GM12878 (cell line): Measurements from ENCODE around the gene DCC. TPM values are rescaled to one million over a fixed set of nuclear protein-coding genes. Genes with fewer than 3 reads are reported as not detected.

ENCODE experiments used
- ATAC-seq: fragments of 200-7000 bp; cut with Tn5 transposase; 3 replicates; pipeline ENCODE4 v1.9.1; 2020; ENCODE audit warnings: mild to moderate bottlenecking, moderate library complexity
- BruUV-seq: library from RNA; stranded (reverse); fragments of 400-500 nt; replicated peaks from 2 replicates; lab custom pipeline; 2021; lab: Mats Ljungman, UMichigan
- CTCF ChIA-PET: fragments of 300-600 bp; sonication (Branson Sonifier 250); formaldehyde crosslinking; extraction: SDS; loops from one replicate; lab custom pipeline; 2021; ENCODE audit warnings: inconsistent platforms; lab: Yijun Ruan, JAX
- POLR2A ChIA-PET: fragments of 350-600 bp; formaldehyde crosslinking; extraction: SDS; loops from one replicate; lab custom pipeline; 2021; ENCODE audit warnings: inconsistent platforms; lab: Charles Lee
- RAD21 ChIA-PET: fragments of 300-600 bp; sonication (Branson Sonifier 250); formaldehyde crosslinking; loops from one replicate; lab custom pipeline; 2023; ENCODE audit warnings: antibody characterized with exemption; ENCODE audit not compliant: unreplicated experiment; lab: Charles Lee
- SMC1A ChIA-PET: fragments of 300-600 bp; sonication (Branson Sonifier 250); formaldehyde crosslinking; loops from one replicate; lab custom pipeline; 2023; ENCODE audit not compliant: unreplicated experiment, uncharacterized antibody; lab: Charles Lee
- DNase-seq: peaks from one replicate; pipeline ENCODE4 v3.0.0-alpha.2; 2011; ENCODE audit warnings: low read depth, low spot score
- FAIRE-seq: peaks from 3 replicates; lab custom pipeline; 2011; peaks lifted over from hg19 to GRCh38; lab: Jason Lieb, UNC
- H2AFZ ChIP-seq: 2 replicates; pipeline ENCODE4 v1.6.0; 2011; ENCODE audit warnings: low read depth, low read length, control low read depth; ENCODE audit not compliant: control insufficient read depth
- H3K27ac ChIP-seq: 2 replicates; pipeline ENCODE4 v1.5.1; 2011; ENCODE audit warnings: control low read depth; ENCODE audit not compliant: control insufficient read depth, insufficient read depth
- H3K27me3 ChIP-seq, 2 experiments: replicated peaks in 1 of 2; 2 replicates each; pipeline versions ENCODE4 v1.6.0 to v1.6.1; 2011; ENCODE audit warnings: low read length in 1 of 2; ENCODE audit not compliant: control insufficient read depth in 2 of 2, insufficient read depth in 2 of 2
- H3K36me3 ChIP-seq, 2 experiments: 2 replicates each; pipeline ENCODE4 v1.5.1; 2011; ENCODE audit warnings: low read length in 1 of 2; ENCODE audit not compliant: control insufficient read depth in 2 of 2, insufficient read depth in 2 of 2
- H3K4me1 ChIP-seq: 2 replicates; pipeline ENCODE4 v1.6.1; 2011; ENCODE audit warnings: mild to moderate bottlenecking, low read length, moderate library complexity, mixed read lengths; ENCODE audit not compliant: control insufficient read depth, insufficient read depth
- H3K4me2 ChIP-seq: 2 replicates; pipeline ENCODE4 v1.6.0; 2011; ENCODE audit warnings: control low read depth; ENCODE audit not compliant: control insufficient read depth, insufficient read depth
- H3K4me3 ChIP-seq: fragments of 200-600 bp; sonication (generic); 2 replicates; pipeline ENCODE4 v1.5.1; 2016
- H3K79me2 ChIP-seq: 2 replicates; pipeline ENCODE4 v1.6.0; 2011; ENCODE audit warnings: low read length; ENCODE audit not compliant: control insufficient read depth, insufficient read depth
- H3K9ac ChIP-seq: 2 replicates; pipeline ENCODE4 v1.8.0; 2011; ENCODE audit warnings: low read length, control low read depth, mixed read lengths; ENCODE audit not compliant: control insufficient read depth, insufficient read depth
- H3K9me3 ChIP-seq: replicated peaks from 3 replicates; pipeline ENCODE4 v1.5.1; 2011; ENCODE audit warnings: mild to moderate bottlenecking, low read length; ENCODE audit not compliant: control insufficient read depth, insufficient read depth
- H4K20me1 ChIP-seq: 2 replicates; pipeline ENCODE4 v1.6.0; 2011; ENCODE audit not compliant: control insufficient read depth, insufficient read depth
- CHD1 ChIP-seq: IDR thresholded peaks from 2 replicates; pipeline ENCODE4 v1.6.1; 2012; ENCODE audit warnings: low read depth, low read length, improper control_type of control experiment
- ESRRA ChIP-seq: IDR thresholded peaks from 2 replicates; pipeline ENCODE4 v1.6.1; 2012; ENCODE audit warnings: mild to moderate bottlenecking, low read length, improper control_type of control experiment
- GATAD2B ChIP-seq: fragments of 450-650 bp; conservative IDR thresholded peaks from 2 replicates; pipeline ENCODE4 v1.6.1; 2017; ENCODE audit warnings: low read depth, mild to moderate bottlenecking, moderate library complexity
- ZNF687 ChIP-seq: fragments of 450-650 bp; IDR thresholded peaks from 2 replicates; pipeline ENCODE4 v1.6.1; 2017; ENCODE audit warnings: mild to moderate bottlenecking, moderate library complexity
- WGBS: methylation state at CpG from one replicate; pipeline ENCODE4 v1.1.6; 2016; ENCODE audit warnings: low lambda C conversion rate; ENCODE audit not compliant: insufficient replicate concordance, insufficient coverage; ENCODE audit errors: missing lambda C conversion rate; 5-methylcytosine and 5-hydroxymethylcytosine counted together
- in situ Hi-C: fragments of 300-500 bp; cut with MboI; formaldehyde crosslinking; loops from 9 replicates; pipeline ENCODE4 v1.14.3; 2018; ENCODE audit warnings: mixed read lengths
- intact Hi-C: fragments of 100-400 bp; cut with micrococcal nuclease; formaldehyde crosslinking; loops from one replicate; pipeline ENCODE4 v1.14.2; 2022; ENCODE audit not compliant: unreplicated experiment
- polyA plus RNA-seq, 11 experiments: library from polyadenylated mRNA; depleted of rRNA in 4 of 11; unstranded in 6 of 11; stranded (reverse) in 5 of 11; fragments of >200 nt; fragmentation: Nextera tagmentation in 4 of 11; fragmentation: Illumina TruSeq in 1 of 11; extraction: Ambion mirVana in 4 of 11; extraction: Trizol in 1 of 11; gene quantifications; 1 replicate in 1 of 11; 2 replicates in 10 of 11; pipeline versions ENCODE4 v1.2.1 to v1.2.3, GENCODE V29; 2011 to 2016; ENCODE audit warnings: inconsistent platforms in 2 of 11, missing spikeins in 2 of 11, low read depth in 1 of 11
- total RNA-seq, 4 experiments: library from RNA; depleted of rRNA in 3 of 4; stranded (reverse); fragments of >200 nt in 3 of 4; fragmentation: Illumina TruSeq in 1 of 4; extraction: Trizol in 1 of 4; gene quantifications; 2 replicates each; pipeline versions ENCODE4 v1.2.1 to v1.2.3, GENCODE V29; 2013 to 2021

Gene DCC
- total and polyA plus RNA-seq, 10 of the 15 experiments (the other 5 are each of a cell fraction or from before 2014, with no cell fraction given): 0.01 TPM; not detected in 9

- intact Hi-C loops (no loop called here), in situ Hi-C loops (no loop called here)
- Histone ChIP-seq H3K36me3 (no peaks in the 10 kb centered on the region), H4K20me1 (no peaks in the 10 kb centered on the region), H3K4me2 (no peak overlapping the region), H3K9me3 (no peaks in the 10 kb centered on the region), H3K27ac (no peak overlapping the region), H3K4me3 (no peak overlapping the region), H3K79me2 (no peaks in the 10 kb centered on the region), H3K27me3 (no peaks in the 10 kb centered on the region), H2AFZ (no peak overlapping the region), H3K4me1 (no peaks in the 10 kb centered on the region), H3K9ac (no peak overlapping the region)
- no TSS peak for BruUV-seq
- ChIA-PET RAD21 (no interaction called here), POLR2A (no interaction called here), SMC1A (interaction anchor here (1.2 to 1.3 kb wide), 2 partner anchors 8 to 35 kb away, joined by 3 to 4 read pairs; no protein-coding TSS in a partner anchor), CTCF (interaction anchor here (0.8 to 1.9 kb wide), 2 partner anchors 10 to 21 kb away, joined by 3 to 5 read pairs; no protein-coding TSS in a partner anchor)
- DNase-seq (no peak), FAIRE-seq (no peak), ATAC-seq (no peak)
- 15% methylated on average over 3 of the region's 3 CpGs for WGBS
- TF ChIP-seq GATAD2B (no peak), ESRRA (no peak), CHD1 (no peak), ZNF687 (no peak)
Observed at GRCh38 chr18:52605345-52605744, 265.3 kb downstream of the DCC start.
